Hepatocyte (in vitro differentiated cells): ENCODE measurements around the gene REM2. TPM values are rescaled to one million over a fixed set of nuclear protein-coding genes. Genes with fewer than 3 reads are reported as not detected.

Experiments used
- DNase-seq: peaks from one replicate; pipeline ENCODE4 v3.0.0-alpha.2; 2016; ENCODE audit warnings: low spot score
- H2AFZ ChIP-seq: fragments of 200-600 bp; sonication (generic); 2 replicates; pipeline ENCODE4 v1.6.0; 2016; ENCODE audit warnings: antibody characterized with exemption, mild to moderate bottlenecking
- H3K27ac ChIP-seq: fragments of 200-600 bp; sonication (generic); 2 replicates; pipeline ENCODE4 v1.5.1; 2016; ENCODE audit warnings: mild to moderate bottlenecking
- H3K27me3 ChIP-seq: fragments of 200-600 bp; sonication (generic); 2 replicates; pipeline ENCODE4 v1.6.1; 2016
- H3K36me3 ChIP-seq: fragments of 200-600 bp; sonication (generic); replicated peaks from 2 replicates; pipeline ENCODE4 v1.5.1; 2016; ENCODE audit warnings: low read depth; ENCODE audit not compliant: insufficient read depth
- H3K4me1 ChIP-seq: fragments of 200-600 bp; sonication (generic); 2 replicates; pipeline ENCODE4 v1.5.1; 2016; ENCODE audit warnings: mild to moderate bottlenecking, moderate library complexity; ENCODE audit not compliant: insufficient read depth
- H3K4me2 ChIP-seq: fragments of 200-600 bp; sonication (generic); 2 replicates; pipeline ENCODE4 v1.6.0; 2016
- H3K4me3 ChIP-seq: fragments of 200-600 bp; sonication (generic); 2 replicates; pipeline ENCODE4 v1.5.1; 2016; ENCODE audit warnings: mild to moderate bottlenecking
- H3K79me2 ChIP-seq: fragments of 200-600 bp; sonication (generic); 2 replicates; pipeline ENCODE4 v1.6.0; 2017; ENCODE audit warnings: mild to moderate bottlenecking
- H3K9me2 ChIP-seq: fragments of 200-600 bp; sonication (generic); replicated peaks from 2 replicates; pipeline ENCODE4 v1.6.0; 2017; ENCODE audit warnings: mild to moderate bottlenecking; ENCODE audit not compliant: insufficient read depth
- H3K9me3 ChIP-seq: fragments of 200-600 bp; sonication (generic); 2 replicates; pipeline ENCODE4 v1.5.1; 2016; ENCODE audit warnings: low read depth, mild to moderate bottlenecking
- H4K20me1 ChIP-seq: fragments of 200-600 bp; sonication (generic); 2 replicates; pipeline ENCODE4 v1.6.0; 2016; ENCODE audit warnings: mild to moderate bottlenecking; ENCODE audit not compliant: insufficient read depth, poor library complexity, severe bottlenecking
- EZH2 ChIP-seq: fragments of 200-600 bp; sonication (generic); IDR thresholded peaks from 2 replicates; pipeline ENCODE4 v1.6.1; 2016; ENCODE audit warnings: antibody characterized with exemption, mild to moderate bottlenecking, borderline replicate concordance
- EZH2phosphoT487 ChIP-seq: fragments of 200-600 bp; sonication (generic); IDR thresholded peaks from one replicate; pipeline ENCODE4 v1.6.1; 2018; ENCODE audit warnings: antibody characterized with exemption, mild to moderate bottlenecking, low read depth, moderate library complexity; ENCODE audit not compliant: unreplicated experiment, severe bottlenecking
- WGBS: methylation state at CpG from one replicate; pipeline ENCODE4 v1.1.6; 2016; ENCODE audit warnings: low lambda C conversion rate; ENCODE audit errors: missing lambda C conversion rate; 5-methylcytosine and 5-hydroxymethylcytosine counted together
- polyA plus RNA-seq: library from polyadenylated mRNA; unstranded; fragments of >200 nt; fragmentation: Nextera tagmentation; extraction: Ambion mirVana; gene quantifications from 2 replicates; pipeline ENCODE4 v1.2.1, GENCODE V29; 2016
- total RNA-seq: library from RNA; depleted of rRNA; stranded (reverse); fragments of >200 nt; gene quantifications from 2 replicates; pipeline ENCODE4 v1.2.3, GENCODE V29; 2014
- TF ChIP-seq, protein P1 (sequence below): fragments of 200-600 bp; sonication (generic); IDR thresholded peaks from 2 replicates; pipeline ENCODE4 v1.5.1; 2016; ENCODE audit warnings: antibody characterized with exemption, mild to moderate bottlenecking; ENCODE audit not compliant: poor library complexity

REM2 gene
- total and polyA plus RNA-seq, 2 experiments from 2014 or later, result 1.9 to 5.5 TPM

DNA sequence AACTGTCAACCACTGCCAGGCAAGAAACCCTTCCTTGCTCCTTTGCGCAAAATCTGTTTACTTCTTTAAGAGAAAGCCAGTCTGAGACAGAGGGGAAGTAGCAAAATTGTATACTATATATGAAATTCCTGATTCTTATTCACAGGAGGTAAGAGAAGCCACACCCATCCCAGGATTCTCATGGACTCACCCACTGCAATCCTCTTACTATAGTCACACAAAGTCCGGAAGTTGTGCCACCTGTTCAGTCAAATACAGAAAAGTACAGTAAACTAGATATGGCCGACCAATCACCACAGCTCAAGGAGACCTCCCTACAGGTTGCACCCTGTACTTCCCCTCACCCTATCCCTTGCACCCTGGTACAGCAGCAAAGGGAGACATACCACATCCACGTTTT, 43.3 kb downstream of the REM2 start:
- no peaks in the 10 kb centered on the region for H4K20me1 ChIP-seq
- H3K36me3 ChIP-seq, result no peaks in the 10 kb centered on the region
- H3K4me1 ChIP-seq, result peaks cover 4% of the 10 kb centered on the region
- peaks cover 21% of the 10 kb centered on the region for H3K79me2 ChIP-seq
- no peaks in the 10 kb centered on the region for H3K9me2 ChIP-seq
- H3K4me2 ChIP-seq, result no peak overlapping the region
- no peak overlapping the region for H3K27ac ChIP-seq
- H2AFZ ChIP-seq, result no peak overlapping the region
- 89% methylated on average over 4 of the region's 4 CpGs for WGBS
- peak; percentile 28 for DNase-seq
- no peaks in the 10 kb centered on the region for H3K9me3 ChIP-seq
- H3K4me3 ChIP-seq, result no peak overlapping the region
- TF ChIP-seq EZH2phosphoT487 (no peak), EZH2 (no peak)
- TF ChIP-seq, protein P1, sequence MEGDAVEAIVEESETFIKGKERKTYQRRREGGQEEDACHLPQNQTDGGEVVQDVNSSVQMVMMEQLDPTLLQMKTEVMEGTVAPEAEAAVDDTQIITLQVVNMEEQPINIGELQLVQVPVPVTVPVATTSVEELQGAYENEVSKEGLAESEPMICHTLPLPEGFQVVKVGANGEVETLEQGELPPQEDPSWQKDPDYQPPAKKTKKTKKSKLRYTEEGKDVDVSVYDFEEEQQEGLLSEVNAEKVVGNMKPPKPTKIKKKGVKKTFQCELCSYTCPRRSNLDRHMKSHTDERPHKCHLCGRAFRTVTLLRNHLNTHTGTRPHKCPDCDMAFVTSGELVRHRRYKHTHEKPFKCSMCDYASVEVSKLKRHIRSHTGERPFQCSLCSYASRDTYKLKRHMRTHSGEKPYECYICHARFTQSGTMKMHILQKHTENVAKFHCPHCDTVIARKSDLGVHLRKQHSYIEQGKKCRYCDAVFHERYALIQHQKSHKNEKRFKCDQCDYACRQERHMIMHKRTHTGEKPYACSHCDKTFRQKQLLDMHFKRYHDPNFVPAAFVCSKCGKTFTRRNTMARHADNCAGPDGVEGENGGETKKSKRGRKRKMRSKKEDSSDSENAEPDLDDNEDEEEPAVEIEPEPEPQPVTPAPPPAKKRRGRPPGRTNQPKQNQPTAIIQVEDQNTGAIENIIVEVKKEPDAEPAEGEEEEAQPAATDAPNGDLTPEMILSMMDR, result no peak
- no peaks in the 10 kb centered on the region for H3K27me3 ChIP-seq

DNA sequence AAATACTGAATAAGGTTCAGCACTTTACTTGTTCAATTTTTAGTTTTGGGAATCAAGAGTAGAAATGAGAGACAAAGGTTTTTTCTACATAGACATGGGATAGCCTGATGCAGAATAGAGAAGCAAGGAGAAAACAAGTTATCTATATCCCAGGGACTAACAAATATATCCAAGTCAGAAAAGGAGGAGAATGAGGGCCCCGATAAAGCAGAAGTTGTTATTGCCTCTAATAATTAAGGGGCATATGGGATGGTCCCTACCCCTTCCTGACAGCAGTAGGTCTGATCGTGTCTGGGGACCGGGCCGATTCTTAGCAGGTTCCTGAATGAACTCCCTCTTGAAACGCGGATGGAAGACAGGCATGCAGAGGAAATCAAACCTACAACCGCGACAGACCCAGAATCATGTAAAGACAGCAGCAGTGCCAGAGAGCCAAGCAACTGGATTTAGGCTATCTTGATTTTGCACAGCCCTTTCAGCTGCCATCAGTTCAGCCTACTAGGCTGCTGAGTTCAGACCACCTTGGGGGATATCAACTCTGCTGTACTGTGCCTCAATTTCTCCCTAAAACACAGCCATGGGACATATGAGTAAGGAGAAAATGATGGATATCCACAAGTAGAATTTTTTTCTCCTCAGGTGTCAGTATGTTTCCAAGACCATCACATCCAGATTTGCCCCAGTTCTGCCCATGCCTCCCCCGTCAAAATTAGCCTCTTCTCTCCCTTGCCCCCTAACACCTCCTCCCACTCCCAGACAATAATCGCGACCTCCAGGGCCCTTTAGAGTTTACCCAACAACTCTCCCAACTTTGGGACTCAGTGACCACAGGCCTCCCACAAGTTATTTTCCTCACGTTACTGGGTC, 45.4 kb downstream of the REM2 start:
- Histone ChIP-seq H3K4me1 (peaks cover 4% of the 10 kb centered on the region), H3K27ac (peak overlapping the region; percentile 86), H3K9me3 (no peaks in the 10 kb centered on the region), H3K4me3 (peak overlapping the region; percentile 44), H3K79me2 (peaks cover 21% of the 10 kb centered on the region), H3K9me2 (no peaks in the 10 kb centered on the region), H3K4me2 (peak overlapping the region; percentile 93), H4K20me1 (no peaks in the 10 kb centered on the region), H2AFZ (peak overlapping the region; percentile 42), H3K36me3 (no peaks in the 10 kb centered on the region), H3K27me3 (no peaks in the 10 kb centered on the region)
- WGBS, result 33% methylated on average over 12 of the region's 12 CpGs
- DNase-seq, result no peak
- TF ChIP-seq EZH2 (no peak), EZH2phosphoT487 (no peak)
- TF ChIP-seq, protein P1, result no peak

DNA sequence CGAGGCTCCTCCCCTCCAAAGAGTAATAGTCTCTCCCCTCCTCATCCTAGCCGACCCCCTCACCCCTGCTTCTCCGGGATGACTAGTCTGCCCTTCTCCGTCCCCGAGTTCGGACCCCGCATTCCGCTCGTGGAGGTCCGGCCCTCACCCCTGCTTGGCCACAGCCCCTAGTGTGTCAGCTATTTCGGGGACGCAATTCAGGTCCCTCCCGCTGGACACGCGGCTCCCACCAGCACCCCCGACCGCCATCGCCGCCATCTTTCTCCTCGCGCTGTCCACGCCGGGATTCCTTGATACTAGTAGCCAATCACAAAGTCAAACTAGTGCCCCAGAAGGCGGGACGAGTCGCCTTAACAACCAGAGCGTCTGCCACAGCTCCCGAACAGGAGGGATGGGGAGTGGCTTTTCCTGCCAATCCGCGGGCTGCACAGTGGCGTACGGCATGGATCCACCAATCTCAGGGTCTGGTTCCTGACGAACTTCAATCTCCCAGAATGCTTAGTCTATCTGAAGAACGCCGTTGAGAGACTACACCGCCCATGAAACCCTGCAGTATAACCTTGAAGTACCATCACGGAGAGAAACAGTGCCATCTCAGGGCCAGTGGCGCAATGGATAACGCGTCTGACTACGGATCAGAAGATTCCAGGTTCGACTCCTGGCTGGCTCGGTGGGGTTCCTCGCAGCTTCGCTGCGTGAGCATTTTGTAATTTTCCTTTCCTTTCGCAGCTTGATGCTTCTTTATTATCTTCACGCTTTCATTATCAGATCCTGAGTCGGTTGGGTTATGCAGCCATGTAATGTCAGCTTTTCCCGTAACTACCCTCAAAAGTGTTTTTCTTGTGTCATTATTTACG, 46.3 kb downstream of the REM2 start, which contains the start of gene PRMT5:
Gene PRMT5, minus strand, starts transcription at position 273 of the 857 bp plus-strand sequence. Its CDS starts 15 bp downstream, at position 258.
- H3K9me3 ChIP-seq, result no peaks in the 10 kb centered on the region
- H3K27ac ChIP-seq, result peak within 1 kb of the TSS; percentile 86
- no peaks in the 10 kb centered on the region for H3K36me3 ChIP-seq
- peak within 1 kb of the TSS; percentile 63 for H2AFZ ChIP-seq
- no peaks in the 10 kb centered on the region for H4K20me1 ChIP-seq
- H3K9me2 ChIP-seq, result no peaks in the 10 kb centered on the region
- peaks cover 4% of the 10 kb centered on the region for H3K4me1 ChIP-seq
- TF ChIP-seq EZH2 (no peak), EZH2phosphoT487 (no peak)
- TF ChIP-seq, protein P1, result no peak
- DNase-seq, result peak; percentile 99
- no peaks in the 10 kb centered on the region for H3K27me3 ChIP-seq
- H3K4me3 ChIP-seq, result peak within 1 kb of the TSS; percentile 44
- H3K4me2 ChIP-seq, result peak within 1 kb of the TSS; percentile 93
- peaks cover 21% of the 10 kb centered on the region for H3K79me2 ChIP-seq
- 2% methylated on average over 49 of the region's 51 CpGs for WGBS
